PC-3 (cell line): ENCODE results near the gene MYBPC3. TPM values are rescaled to one million over a fixed set of nuclear protein-coding genes. Genes with fewer than 3 reads are reported as not detected.

Source experiments
- ATAC-seq: fragments of 200-7000 bp; cut with Tn5 transposase; 2 replicates; pipeline ENCODE4 v1.9.1; 2020; ENCODE audit warnings: mild to moderate bottlenecking, moderate library complexity
- BruUV-seq: library from RNA; stranded (reverse); fragments of 400-500 nt; replicated peaks from 2 replicates; lab custom pipeline; 2021; lab: Mats Ljungman, UMichigan
- CTCF ChIA-PET: fragments of 300-600 bp; sonication (Branson Sonifier 250); formaldehyde crosslinking; loops from one replicate; lab custom pipeline; 2022; ENCODE audit warnings: antibody characterized with exemption; lab: Charles Lee
- POLR2A ChIA-PET: fragments of 300-600 bp; sonication (Branson Sonifier 250); formaldehyde crosslinking; loops from one replicate; lab custom pipeline; 2022; ENCODE audit warnings: antibody characterized with exemption; ENCODE audit not compliant: unreplicated experiment; lab: Charles Lee
- DNase-seq: peaks from one replicate; pipeline ENCODE4 v3.0.0-alpha.2; 2015
- H2AFZ ChIP-seq: fragments of 300-600 bp; sonication (generic); 2 replicates; pipeline ENCODE4 v1.6.0; 2016; ENCODE audit warnings: antibody characterized with exemption, low read length
- H3F3A ChIP-seq: fragments of 300-600 bp; sonication (generic); one replicate; pipeline ENCODE4 v1.6.0; 2017; ENCODE audit warnings: antibody characterized with exemption, low read length, control low read depth, mild to moderate bottlenecking; ENCODE audit not compliant: unreplicated experiment
- H3K27ac ChIP-seq: fragments of 300-600 bp; sonication (generic); 2 replicates; pipeline ENCODE4 v1.5.1; 2016; ENCODE audit warnings: mild to moderate bottlenecking, low read length
- H3K27me3 ChIP-seq: fragments of 300-600 bp; sonication (generic); 2 replicates; pipeline ENCODE4 v1.6.1; 2016; ENCODE audit warnings: low read length, mixed read lengths
- H3K36me3 ChIP-seq: fragments of 300-600 bp; sonication (generic); 2 replicates; pipeline ENCODE4 v1.6.1; 2016; ENCODE audit warnings: low read depth, mixed run types, low read length, mixed read lengths
- H3K4me1 ChIP-seq: fragments of 300-600 bp; sonication (generic); 2 replicates; pipeline ENCODE4 v1.5.1; 2016; ENCODE audit warnings: low read length; ENCODE audit not compliant: insufficient read depth
- H3K4me2 ChIP-seq: fragments of 300-600 bp; sonication (generic); 2 replicates; pipeline ENCODE4 v1.6.0; 2016; ENCODE audit warnings: low read length
- H3K4me3 ChIP-seq: fragments of 300-600 bp; sonication (generic); 2 replicates; pipeline ENCODE4 v1.5.1; 2016; ENCODE audit warnings: mild to moderate bottlenecking, low read length, mixed read lengths
- H3K79me2 ChIP-seq: fragments of 300-600 bp; sonication (generic); 2 replicates; pipeline ENCODE4 v1.6.1; 2017; ENCODE audit warnings: low read length, mixed read lengths
- H3K9ac ChIP-seq: fragments of 300-600 bp; sonication (generic); 2 replicates; pipeline ENCODE4 v1.6.0; 2016; ENCODE audit warnings: mild to moderate bottlenecking, low read length
- H3K9me2 ChIP-seq: fragments of 300-600 bp; sonication (generic); replicated peaks from 2 replicates; pipeline ENCODE4 v1.6.1; 2016; ENCODE audit warnings: mixed run types, low read length, mixed read lengths
- H3K9me3 ChIP-seq: fragments of 300-600 bp; sonication (generic); 2 replicates; pipeline ENCODE4 v1.6.1; 2016; ENCODE audit warnings: low read length, mixed read lengths
- H4K20me1 ChIP-seq: fragments of 300-600 bp; sonication (generic); 2 replicates; pipeline ENCODE4 v1.6.1; 2016; ENCODE audit warnings: low read length, mixed read lengths
- CTCF ChIP-seq: fragments of 300-600 bp; sonication (generic); conservative IDR thresholded peaks from 2 replicates; pipeline ENCODE4 v1.5.1; 2017; ENCODE audit warnings: antibody characterized with exemption, low read depth, mild to moderate bottlenecking, low read length
- EZH2 ChIP-seq: fragments of 300-600 bp; sonication (generic); IDR thresholded peaks from one replicate; pipeline ENCODE4 v1.6.1; 2017; ENCODE audit warnings: antibody characterized with exemption, mild to moderate bottlenecking, low read length; ENCODE audit not compliant: unreplicated experiment
- EZH2phosphoT487 ChIP-seq: fragments of 300-600 bp; sonication (generic); IDR thresholded peaks from 2 replicates; pipeline ENCODE4 v1.6.1; 2018; ENCODE audit warnings: mild to moderate bottlenecking, antibody characterized with exemption, low read length, borderline replicate concordance
- intact Hi-C: fragments of 100-400 bp; cut with micrococcal nuclease; formaldehyde crosslinking; loops from 2 replicates; pipeline ENCODE4 v1.9.0; 2023
- total RNA-seq: library from RNA; depleted of rRNA; stranded (reverse); fragments of >200 nt; gene quantifications from 2 replicates; pipeline ENCODE4 v1.2.3, GENCODE V29; 2014

MYBPC3 gene
- total RNA-seq, 1 experiment from 2014 or later = not detected

- Histone ChIP-seq H3K79me2 (no peaks in the 10 kb centered on the region), H3K27me3 (no peaks in the 10 kb centered on the region), H3K4me3 (no peak overlapping the region), H2AFZ (no peak overlapping the region), H3K9me3 (no peaks in the 10 kb centered on the region), H3K4me2 (no peak overlapping the region), H4K20me1 (no peaks in the 10 kb centered on the region), H3K27ac (no peak overlapping the region), H3F3A (no peaks in the 10 kb centered on the region), H3K9me2 (no peaks in the 10 kb centered on the region), H3K4me1 (no peaks in the 10 kb centered on the region), H3K36me3 (no peaks in the 10 kb centered on the region), H3K9ac (no peak overlapping the region)
- no peak for ATAC-seq
- no peak for DNase-seq
- no peak for TF ChIP-seq CTCF
- no peak for TF ChIP-seq EZH2phosphoT487
- TF ChIP-seq EZH2 = no peak
- ChIA-PET POLR2A (no interaction called here), CTCF (no interaction called here)
- intact Hi-C loops = no loop called here
- BruUV-seq = no TSS peak
These were observed 10.3 kb downstream of the MYBPC3 start for GRCh38 chr11:47342036-47342803.

- Histone ChIP-seq H3K79me2 (no peaks in the 10 kb centered on the region), H3K4me3 (no peak overlapping the region), H3K9me2 (no peaks in the 10 kb centered on the region), H3K4me1 (no peaks in the 10 kb centered on the region), H4K20me1 (no peaks in the 10 kb centered on the region), H3K36me3 (no peaks in the 10 kb centered on the region), H3K9ac (no peak overlapping the region), H3K27ac (no peak overlapping the region), H3K27me3 (no peaks in the 10 kb centered on the region), H2AFZ (no peak overlapping the region), H3K9me3 (no peaks in the 10 kb centered on the region), H3K4me2 (no peak overlapping the region), H3F3A (no peaks in the 10 kb centered on the region)
- ChIA-PET POLR2A (no interaction called here), CTCF (interaction anchor here (0.6 to 1.1 kb wide), 2 partner anchors 12 to 14 kb away, joined by 4 read pairs; no protein-coding TSS in a partner anchor)
- TF ChIP-seq EZH2 = no peak
- TF ChIP-seq EZH2phosphoT487 = no peak
- no peak for TF ChIP-seq CTCF
- BruUV-seq = no TSS peak
- DNase-seq = no peak
- intact Hi-C loops = no loop called here
- peak; percentile 35; the same call in 1 of the 2 replicates for ATAC-seq
These were observed 11.3 kb downstream of the MYBPC3 start for GRCh38 chr11:47340980-47341775.

GRCh38 chr11:47340010-47340409 lies 12.5 kb downstream of the MYBPC3 start:
- TF ChIP-seq EZH2phosphoT487 (no peak), CTCF (no peak), EZH2 (no peak)
- Histone ChIP-seq H3K4me3 (no peak overlapping the region), H3K4me2 (no peak overlapping the region), H3K9me3 (no peaks in the 10 kb centered on the region), H3F3A (no peaks in the 10 kb centered on the region), H2AFZ (no peak overlapping the region), H3K27me3 (no peaks in the 10 kb centered on the region), H3K36me3 (no peaks in the 10 kb centered on the region), H3K79me2 (no peaks in the 10 kb centered on the region), H3K4me1 (no peaks in the 10 kb centered on the region), H3K27ac (no peak overlapping the region), H3K9ac (no peak overlapping the region), H3K9me2 (no peaks in the 10 kb centered on the region), H4K20me1 (no peaks in the 10 kb centered on the region)
- ATAC-seq (no peak), DNase-seq (no peak)
- intact Hi-C loops = no loop called here
- POLR2A ChIA-PET = no interaction called here
- CTCF ChIA-PET = interaction anchor here (1.1 kb wide), 1 partner anchor 15 kb away, joined by 4 read pairs; no protein-coding TSS in a partner anchor
- no TSS peak for BruUV-seq
